Stimulated activated CD4-positive, alpha-beta T cell treated with anti-CD3 and anti-CD28 coated beads, Interleukin-1b, Interleukin-23, amount 100 ng/mL, for 1 hour (primary cell): ENCODE results near the gene KCNK1.

Experiments
- DNase-seq, 2 donors: peaks; one replicate each; pipeline ENCODE4 v3.0.0-alpha.2; 2020; ENCODE audit warnings: low read depth in 2 of 2

KCNK1 gene

GRCh38 chr1:233613252-233614172, at the start of gene KCNK1:
TSS of gene KCNK1 (plus strand) at chr1:233614106. CDS start at chr1:233614172, 66 bp downstream.
- DNase-seq = no peak

GRCh38 chr1:233565313-233565712, 48.6 kb upstream of the KCNK1 start:
- no peak for DNase-seq

GRCh38 chr1:233566886-233567285, 47.0 kb upstream of the KCNK1 start:
- DNase-seq = no peak

GRCh38 chr1:233569636-233570035, 44.3 kb upstream of the KCNK1 start:
- DNase-seq = no peak

GRCh38 chr1:233570216-233570615, 43.7 kb upstream of the KCNK1 start:
- DNase-seq = no peak

GRCh38 chr1:233570706-233571105, 43.2 kb upstream of the KCNK1 start:
- DNase-seq = no peak

- no peak for DNase-seq
These were observed 41.0 kb upstream of the KCNK1 start for GRCh38 chr1:233572896-233573295.

- DNase-seq = no peak
These were observed 38.5 kb upstream of the KCNK1 start for GRCh38 chr1:233575450-233575849.

- no peak for DNase-seq
These were observed 31.5 kb upstream of the KCNK1 start for GRCh38 chr1:233582439-233582838.

GRCh38 chr1:233584376-233584775, 29.5 kb upstream of the KCNK1 start:
- DNase-seq = no peak

- DNase-seq = no peak
These were observed 29.0 kb upstream of the KCNK1 start for GRCh38 chr1:233584931-233585330.

GRCh38 chr1:233586301-233586700, 27.6 kb upstream of the KCNK1 start:
- DNase-seq = no peak

GRCh38 chr1:233587196-233587595, 26.7 kb upstream of the KCNK1 start:
- no peak for DNase-seq

- no peak for DNase-seq
These were observed 25.7 kb upstream of the KCNK1 start for GRCh38 chr1:233587958-233588799.

- no peak for DNase-seq
These were observed 16.4 kb upstream of the KCNK1 start for GRCh38 chr1:233597489-233597901.

- DNase-seq = no peak
These were observed 14.9 kb upstream of the KCNK1 start for GRCh38 chr1:233598891-233599541.

GRCh38 chr1:233599542-233600073, 14.3 kb upstream of the KCNK1 start:
- DNase-seq = no peak

GRCh38 chr1:233600488-233600887, 13.4 kb upstream of the KCNK1 start:
- no peak for DNase-seq

GRCh38 chr1:233603478-233603877, 10.4 kb upstream of the KCNK1 start:
- DNase-seq = no peak

- DNase-seq = no peak
These were observed 8.7 kb upstream of the KCNK1 start for GRCh38 chr1:233605205-233605604.

GRCh38 chr1:233606813-233607212, 7.1 kb upstream of the KCNK1 start:
- DNase-seq = no peak
